ENCODE results near the gene EPN1. TPM values are rescaled to one million over a fixed set of nuclear protein-coding genes. Genes with fewer than 3 reads are reported as not detected.

The EPN1 gene
- total and polyA plus RNA-seq, 2 of the 8 experiments (the other 6 are each of a cell fraction or from before 2014, with no cell fraction given), result 49.6 to 200 TPM

GRCh38 chr19:55671054-55671378, 4.0 kb upstream of the EPN1 start:
- Histone ChIP-seq H4K20me1 (replicated peaks in 1 of 2; ENCODE audit: control insufficient read depth in 1 of 2, insufficient read depth in 2 of 2, low read length in 2 of 2) (peaks cover 31 to 47% of the 10 kb centered on the region in 2 experiments), H2BK5ac (ENCODE audit: low read depth, low read length) (no peak overlapping the region; the same call in 1 of the 2 replicates), H2BK12ac (ENCODE audit: low read depth, low read length) (no peak overlapping the region), H2BK15ac (ENCODE audit: low read length) (no peak overlapping the region), H3K18ac (ENCODE audit: extremely low read depth, low read length) (no peak overlapping the region), H3K23me2 (ENCODE audit: low read depth, low read length) (peaks cover 5% of the 10 kb centered on the region; the same call in 1 of the 2 replicates), H3K14ac (ENCODE audit: insufficient read length) (no peak overlapping the region), H3K79me2 (ENCODE audit: control insufficient read depth in 1 of 2, insufficient read depth in 2 of 2, low read length in 2 of 2) (peaks cover 10 to 64% of the 10 kb centered on the region in 2 experiments), H3K9me3 (ENCODE audit: insufficient read depth in 2 of 2, low read depth in 1 of 2, low read length in 1 of 2) (no peaks in the 10 kb centered on the region), H2BK120ac (replicated peaks; ENCODE audit: low read depth, low read length) (no peak overlapping the region), H4K91ac (replicated peaks; ENCODE audit: insufficient read length, low read length) (no peak overlapping the region), H2BK20ac (ENCODE audit: low read length) (no peak overlapping the region), H3K4me2 (ENCODE audit: insufficient read depth in 1 of 2, low read depth in 2 of 2, low read length in 2 of 2) (no peak overlapping the region), H3K79me1 (ENCODE audit: low read depth, low read length) (peaks cover 19% of the 10 kb centered on the region), H3K4me3 (ENCODE audit: extremely low read depth in 1 of 4, insufficient read depth in 2 of 4, low read depth in 3 of 4, low read length in 4 of 4) (no peak overlapping the region), H3K23ac (ENCODE audit: insufficient read length) (no peak overlapping the region), H3K9ac (replicated peaks in 1 of 4; ENCODE audit: extremely low read depth in 1 of 4, low read depth in 3 of 4, low read length in 3 of 4) (no peak overlapping the region), H3K56ac (replicated peaks; ENCODE audit: insufficient read length, low read depth, low read length) (no peak overlapping the region), H4K5ac (ENCODE audit: insufficient read length, low read depth, low read length) (no peak overlapping the region), H3K4me1 (replicated peaks in 1 of 4; ENCODE audit: control insufficient read depth in 3 of 4, insufficient read depth in 4 of 4, low read length in 3 of 4) (peaks cover 0 to 11% (median 6%) of the 10 kb centered on the region in 4 experiments; a peak in 5 of 7 replicates), H3K27me3 (replicated peaks in 1 of 4; ENCODE audit: control insufficient read depth in 3 of 4, extremely low read depth in 1 of 4, insufficient read depth in 3 of 4, low read length in 3 of 4) (no peaks in the 10 kb centered on the region), H4K8ac (ENCODE audit: extremely low read depth, insufficient read depth, low read length) (no peak overlapping the region), H3K27ac (ENCODE audit: low read depth, low read length) (no peak overlapping the region), H3K4ac (replicated peaks; ENCODE audit: insufficient read length, low read depth, low read length) (no peak overlapping the region), H2AFZ (ENCODE audit: low read length) (no peak overlapping the region), H3K36me3 (ENCODE audit: control insufficient read depth in 2 of 4, insufficient read depth in 4 of 4, low read length in 3 of 4) (peaks cover 31 to 39% (median 35%) of the 10 kb centered on the region in 4 experiments), H2AK5ac (ENCODE audit: low read depth, low read length) (no peak overlapping the region)
- FAIRE-seq (no peak), DNase-seq (ENCODE audit: low read depth in 1 of 2, low spot score in 2 of 2) (no peak)
- TF ChIP-seq TEAD4 (IDR thresholded peaks at IDR 0.05; ENCODE audit: low read depth, low read length) (no peak), KDM5A (IDR thresholded peaks at IDR 0.05; ENCODE audit: low read length) (no peak), EGR1 (IDR thresholded peaks at IDR 0.05; ENCODE audit: borderline replicate concordance, low read depth, low read length) (no peak), CREB1 (IDR thresholded peaks at IDR 0.05) (no peak), POLR2A (IDR thresholded peaks at IDR 0.05; ENCODE audit: control extremely low read depth in 1 of 2, low read depth in 2 of 2, low read length in 2 of 2) (no peak)
- POLR2A ChIA-PET (ENCODE audit: partially characterized antibody), result interaction anchor here (0.6 to 7.1 kb wide), 15 partner anchors 8 to 1222 kb away, joined by 3 to 75 read pairs (median 3); partner anchors contain the start of genes FIZ1, LENG8 and U2AF2
- WGBS, 2 experiments (ENCODE audit: extremely low coverage in 1 of 2, insufficient coverage in 1 of 2, insufficient read length in 1 of 2, insufficient replicate concordance in 2 of 2, low coverage in 1 of 2, low lambda C conversion rate in 2 of 2, missing lambda C conversion rate in 1 of 2), result 94% methylated on average over 2 of the region's 2 CpGs; no CpG with 5 or more reads in 1 of the 2 experiments
- CTCF ChIA-PET (ENCODE audit: partially characterized antibody), result interaction anchor here (0.6 to 2.0 kb wide), 10 partner anchors 8 to 1246 kb away, joined by 3 to 19 read pairs (median 5); no protein-coding TSS in a partner anchor

Measured in H1 (cell line).